Measurements from ENCODE around the gene OSBPL7. TPM values are rescaled to one million over a fixed set of nuclear protein-coding genes. Genes with fewer than 3 reads are reported as not detected.

Gene OSBPL7
- total and polyA plus RNA-seq, 2 of the 13 experiments (the other 11 are each of a cell fraction or from before 2014, with no cell fraction given), result 4.7 to 6.6 TPM

- TF ChIP-seq FOXA1 (IDR thresholded peaks at IDR 0.05) (no peak), FOXA1 (CRISPR knock-in tag; IDR thresholded peaks at IDR 0.05) (0 out of 2 replicates have a peak, but pooled peaks have one; percentile 6), E2F2 (CRISPR knock-in tag; IDR thresholded peaks at IDR 0.05; ENCODE audit: borderline replicate concordance) (no peak), MAX (IDR thresholded peaks at IDR 0.05) (peak; percentile 36; the same call in 1 of the 2 replicates), ATF7 (IDR thresholded peaks at IDR 0.05) (no peak), ATF7 (CRISPR knock-in tag; IDR thresholded peaks at IDR 0.05) (no peak), ZNF275 (CRISPR knock-in tag; IDR thresholded peaks at IDR 0.05; ENCODE audit: borderline replicate concordance) (0 out of 2 replicates have a peak, but pooled peaks have one; percentile 47), ZSCAN25 (CRISPR knock-in tag; IDR thresholded peaks at IDR 0.05) (no peak), UBTF (CRISPR knock-in tag; IDR thresholded peaks at IDR 0.05) (peak; percentile 92), XRCC5 (optimal IDR thresholded peaks at IDR 0.05; ENCODE audit: low read length) (peak; percentile 66), ZNF230 (CRISPR knock-in tag; IDR thresholded peaks at IDR 0.05) (no peak), NFYC (CRISPR knock-in tag; IDR thresholded peaks at IDR 0.05) (no peak), ZNF687 (CRISPR knock-in tag; IDR thresholded peaks at IDR 0.05) (peak; percentile 69), ZSCAN30 (CRISPR knock-in tag; IDR thresholded peaks at IDR 0.05) (no peak), CREB1 (IDR thresholded peaks at IDR 0.05) (no peak), CREB1 (CRISPR knock-in tag; IDR thresholded peaks at IDR 0.05) (no peak), ZNF883 (CRISPR knock-in tag; IDR thresholded peaks at IDR 0.05; ENCODE audit: not compliant biosample characterization) (peak; percentile 84), MXI1 (IDR thresholded peaks at IDR 0.05; ENCODE audit: borderline replicate concordance, low read depth, low read length) (no peak), FOXM1 (CRISPR knock-in tag; IDR thresholded peaks at IDR 0.05) (0 out of 2 replicates have a peak, but pooled peaks have one; percentile 37), ZNF547 (CRISPR knock-in tag; IDR thresholded peaks at IDR 0.05) (peak; percentile 65; the same call in 1 of the 2 replicates)
Observed at GRCh38 chr17:47789611-47790561, 31.7 kb downstream of the OSBPL7 start (continued).

All from HepG2 (cell line).